Measurements from ENCODE around the gene PPT2.
"Not testable (repeated sequence)": the region's sequence is repeated elsewhere in the genome, so short reads cannot be mapped to it uniquely, and the experiment has no call there.

The PPT2 gene

DNA sequence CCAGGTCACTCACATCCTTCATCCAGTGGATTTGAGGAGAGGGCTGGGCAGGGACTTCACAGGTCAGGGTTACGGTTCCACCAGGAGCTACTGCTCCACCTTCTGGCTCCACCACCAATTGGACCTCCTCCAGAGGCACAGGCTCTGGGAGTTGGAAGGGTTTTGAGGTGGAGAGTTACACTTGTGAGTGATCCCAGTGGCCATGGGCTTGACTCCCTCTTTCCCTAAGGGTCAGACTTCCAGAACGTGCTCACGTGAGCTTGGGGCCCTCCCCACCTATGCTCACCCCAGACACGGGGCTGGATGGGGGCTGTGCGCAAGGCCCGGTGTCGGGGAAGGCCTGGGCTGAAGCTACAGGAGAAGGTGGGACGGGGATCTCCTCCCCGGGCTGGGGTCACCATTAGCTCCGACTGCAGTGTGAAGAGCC lies 28.6 kb downstream of the PPT2 start:
- TF ChIP-seq, protein P1, sequence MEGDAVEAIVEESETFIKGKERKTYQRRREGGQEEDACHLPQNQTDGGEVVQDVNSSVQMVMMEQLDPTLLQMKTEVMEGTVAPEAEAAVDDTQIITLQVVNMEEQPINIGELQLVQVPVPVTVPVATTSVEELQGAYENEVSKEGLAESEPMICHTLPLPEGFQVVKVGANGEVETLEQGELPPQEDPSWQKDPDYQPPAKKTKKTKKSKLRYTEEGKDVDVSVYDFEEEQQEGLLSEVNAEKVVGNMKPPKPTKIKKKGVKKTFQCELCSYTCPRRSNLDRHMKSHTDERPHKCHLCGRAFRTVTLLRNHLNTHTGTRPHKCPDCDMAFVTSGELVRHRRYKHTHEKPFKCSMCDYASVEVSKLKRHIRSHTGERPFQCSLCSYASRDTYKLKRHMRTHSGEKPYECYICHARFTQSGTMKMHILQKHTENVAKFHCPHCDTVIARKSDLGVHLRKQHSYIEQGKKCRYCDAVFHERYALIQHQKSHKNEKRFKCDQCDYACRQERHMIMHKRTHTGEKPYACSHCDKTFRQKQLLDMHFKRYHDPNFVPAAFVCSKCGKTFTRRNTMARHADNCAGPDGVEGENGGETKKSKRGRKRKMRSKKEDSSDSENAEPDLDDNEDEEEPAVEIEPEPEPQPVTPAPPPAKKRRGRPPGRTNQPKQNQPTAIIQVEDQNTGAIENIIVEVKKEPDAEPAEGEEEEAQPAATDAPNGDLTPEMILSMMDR (IDR thresholded peaks at IDR 0.05; ENCODE audit: low read depth, low read length) = no peak
- no peak overlapping the region for H3K4me3 ChIP-seq (ENCODE audit: low read depth, low read length)

DNA sequence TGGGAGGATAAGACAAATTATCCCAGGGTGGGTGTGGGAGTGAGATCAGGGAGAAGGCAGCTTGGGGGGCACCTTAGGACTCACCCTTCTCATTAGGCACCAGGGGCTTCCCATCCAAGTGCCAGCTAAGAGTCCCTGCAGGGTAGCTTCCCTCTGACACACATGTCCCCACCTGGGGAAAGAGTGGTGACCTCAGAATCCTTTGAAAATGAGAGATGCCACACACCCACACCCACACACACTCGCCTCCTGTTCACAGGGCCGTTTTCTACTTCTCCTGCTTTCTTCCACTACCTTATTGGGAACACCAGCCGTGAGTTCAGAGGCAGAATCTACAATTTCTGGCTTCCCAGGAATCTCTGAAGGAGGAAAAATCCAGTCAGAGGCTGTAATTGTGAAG lies 29.1 kb downstream of the PPT2 start:
- TF ChIP-seq, protein P1 (IDR thresholded peaks at IDR 0.05; ENCODE audit: low read depth, low read length) = no peak
- no peak overlapping the region for H3K4me3 ChIP-seq (ENCODE audit: low read depth, low read length)

DNA sequence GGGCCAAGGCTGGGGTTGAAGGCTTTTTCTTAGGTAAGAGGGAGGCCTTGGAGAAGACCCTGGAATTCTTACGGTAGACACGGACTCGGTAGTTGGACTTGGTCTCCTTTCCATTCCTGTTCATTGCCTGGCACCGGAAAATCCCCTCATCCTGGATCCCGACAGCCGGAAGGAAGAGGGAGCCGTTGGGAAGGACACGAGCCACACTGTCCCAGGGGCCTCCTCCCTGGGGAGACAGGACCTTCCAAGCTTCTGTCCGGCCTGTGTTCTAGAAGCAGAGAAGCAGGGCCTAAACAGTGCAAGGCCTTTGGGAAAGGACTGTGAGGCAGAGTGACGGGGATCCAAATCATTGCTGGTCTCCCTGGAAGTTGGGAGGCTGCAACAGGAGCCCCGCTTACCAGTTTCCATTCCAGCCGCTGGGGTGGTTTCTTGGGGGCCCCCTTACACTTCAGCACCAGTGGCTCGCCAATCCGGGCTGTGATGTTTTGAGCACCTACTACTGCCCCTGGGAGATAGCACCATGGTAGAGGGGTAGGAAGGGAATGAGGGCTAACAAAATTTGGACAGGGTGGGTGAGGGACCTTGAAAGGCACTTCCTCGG lies 29.6 kb downstream of the PPT2 start:
- no peak overlapping the region for H3K4me3 ChIP-seq (ENCODE audit: low read depth, low read length)
- TF ChIP-seq, protein P1 (IDR thresholded peaks at IDR 0.05; ENCODE audit: low read depth, low read length) = no peak

DNA sequence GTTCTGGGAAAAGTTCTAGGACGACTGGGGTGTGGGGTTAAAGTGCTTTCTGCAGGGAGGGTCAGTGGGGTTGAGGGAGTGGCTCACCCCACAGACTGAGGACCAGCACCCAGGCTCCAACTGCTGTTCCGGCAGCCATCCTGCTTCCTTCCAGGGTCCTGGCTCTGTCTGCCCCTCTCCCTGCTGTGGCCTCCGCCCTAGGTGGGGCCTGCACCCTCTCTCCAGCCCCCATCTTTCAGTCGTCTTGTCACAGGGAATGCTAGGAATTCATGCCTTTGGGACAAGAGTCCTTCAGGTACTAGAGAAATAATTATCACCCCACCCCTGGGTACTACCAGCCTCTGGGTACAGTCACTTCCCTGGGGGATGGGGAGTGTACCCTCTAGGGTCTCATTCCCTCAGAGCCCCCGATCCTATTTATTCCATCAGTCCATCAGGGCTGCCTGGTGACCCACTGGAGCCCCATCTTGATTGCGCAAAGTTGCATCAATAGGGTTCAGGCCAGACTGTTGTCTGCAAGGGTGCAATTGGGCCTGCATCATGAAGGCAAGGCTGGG lies 30.2 kb downstream of the PPT2 start, which contains the start of gene AGER:
Gene AGER, minus strand, starts transcription at position 170 of the 557 bp plus-strand sequence. Its CDS starts 31 bp downstream, at position 139.
- TF ChIP-seq, protein P1 (IDR thresholded peaks at IDR 0.05; ENCODE audit: low read depth, low read length) = no peak

DNA sequence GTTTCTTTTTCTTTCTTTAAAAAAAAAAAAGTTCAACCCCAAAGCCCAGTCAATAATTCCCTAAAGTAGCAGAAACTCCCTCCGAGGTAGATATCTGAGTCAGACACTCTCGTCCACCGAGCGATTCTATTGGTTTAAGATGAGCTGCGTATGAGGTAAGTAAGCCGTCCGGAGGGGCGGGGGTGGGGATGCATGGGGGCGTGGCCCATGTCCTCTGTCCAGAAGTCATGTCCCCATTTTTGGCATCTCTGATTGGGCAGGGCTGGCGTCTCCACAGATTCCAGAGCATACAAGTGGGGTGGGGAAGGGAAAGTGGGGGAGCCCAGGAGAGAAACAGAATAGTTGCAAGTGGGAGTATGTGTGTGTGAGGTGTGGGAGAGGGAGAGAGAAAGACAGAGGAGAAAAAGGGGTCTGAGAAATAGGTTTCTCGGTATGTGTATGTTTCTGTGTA lies 31.8 kb downstream of the PPT2 start:
- H3K4me3 ChIP-seq (ENCODE audit: low read depth, low read length) = not testable (repeated sequence)

More for the DNA sequence above, 30.2 kb downstream of the PPT2 start, which contains the start of gene AGER:
- H3K4me3 ChIP-seq (ENCODE audit: low read depth, low read length) = no peak within 1 kb of the TSS

DNA sequence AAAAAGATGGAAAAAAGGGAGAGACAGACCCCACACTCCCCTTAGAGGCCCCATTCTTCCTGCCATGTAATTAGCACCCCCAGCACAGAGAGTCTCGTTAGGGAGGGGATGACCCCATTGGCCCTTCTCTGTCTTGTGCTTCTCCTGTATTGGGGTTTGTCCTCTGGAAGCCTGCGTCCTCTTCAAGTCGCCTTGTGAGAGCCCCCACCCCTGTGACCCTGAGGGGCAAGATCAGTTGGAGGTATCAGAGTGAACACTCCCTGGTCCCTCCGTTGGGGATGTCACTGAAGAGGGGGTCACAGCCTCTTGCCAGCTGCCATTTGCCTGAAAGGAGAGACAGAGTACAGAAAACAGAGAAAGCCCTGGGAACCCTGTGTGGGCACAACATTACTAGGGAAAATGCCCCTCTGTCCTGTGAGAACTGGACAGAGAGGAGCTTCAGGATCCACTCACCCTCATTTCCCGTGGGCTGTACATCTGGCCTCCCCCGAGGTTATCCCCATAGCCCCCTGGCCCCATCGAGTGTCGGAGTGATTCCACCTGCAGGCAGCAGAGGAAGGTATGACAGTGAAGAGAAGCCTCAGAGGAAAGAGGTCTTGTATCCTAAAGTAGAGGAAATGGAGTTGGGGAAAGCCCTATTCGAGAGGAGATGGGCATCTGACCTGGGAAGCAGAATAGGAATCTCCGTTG lies 32.4 kb downstream of the PPT2 start:
- H3K4me3 ChIP-seq (ENCODE audit: low read depth, low read length) = not testable (repeated sequence)

DNA sequence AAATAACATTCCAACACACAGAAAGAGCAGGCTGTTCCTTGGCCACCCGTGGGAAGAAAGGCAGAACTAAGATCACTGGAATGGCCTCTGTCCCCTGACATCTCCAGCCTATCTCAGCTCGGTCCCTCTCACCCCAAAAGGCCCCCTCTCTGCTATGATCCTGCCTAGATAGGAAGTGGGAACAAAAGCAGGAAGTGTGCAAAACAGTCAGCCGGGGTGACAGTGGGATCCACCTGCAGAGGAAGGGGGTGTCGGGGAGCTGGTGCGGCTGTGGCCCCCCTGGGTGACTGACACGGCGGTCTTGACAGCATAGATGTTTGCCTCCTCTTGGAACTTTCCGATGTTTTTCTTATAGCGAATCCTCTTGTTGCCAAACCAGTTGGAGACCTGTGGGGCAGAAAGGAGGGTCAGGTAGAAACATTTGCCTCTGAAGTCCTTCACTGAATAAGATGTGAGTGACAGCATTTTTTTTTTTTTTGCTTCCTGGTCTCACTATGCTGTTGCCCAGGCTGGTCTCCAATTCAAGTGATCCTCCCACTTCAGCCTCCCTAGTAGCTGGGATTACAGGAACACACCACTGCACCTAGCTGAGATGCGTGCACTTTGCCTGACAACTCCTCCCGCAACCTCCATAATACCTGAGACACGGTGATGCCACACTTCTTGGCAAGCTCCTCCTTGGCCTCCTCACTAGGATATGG lies 33.2 kb downstream of the PPT2 start:
- TF ChIP-seq, protein P1 (IDR thresholded peaks at IDR 0.05; ENCODE audit: low read depth, low read length) = no peak
- H3K4me3 ChIP-seq (ENCODE audit: low read depth, low read length) = no peak overlapping the region

DNA sequence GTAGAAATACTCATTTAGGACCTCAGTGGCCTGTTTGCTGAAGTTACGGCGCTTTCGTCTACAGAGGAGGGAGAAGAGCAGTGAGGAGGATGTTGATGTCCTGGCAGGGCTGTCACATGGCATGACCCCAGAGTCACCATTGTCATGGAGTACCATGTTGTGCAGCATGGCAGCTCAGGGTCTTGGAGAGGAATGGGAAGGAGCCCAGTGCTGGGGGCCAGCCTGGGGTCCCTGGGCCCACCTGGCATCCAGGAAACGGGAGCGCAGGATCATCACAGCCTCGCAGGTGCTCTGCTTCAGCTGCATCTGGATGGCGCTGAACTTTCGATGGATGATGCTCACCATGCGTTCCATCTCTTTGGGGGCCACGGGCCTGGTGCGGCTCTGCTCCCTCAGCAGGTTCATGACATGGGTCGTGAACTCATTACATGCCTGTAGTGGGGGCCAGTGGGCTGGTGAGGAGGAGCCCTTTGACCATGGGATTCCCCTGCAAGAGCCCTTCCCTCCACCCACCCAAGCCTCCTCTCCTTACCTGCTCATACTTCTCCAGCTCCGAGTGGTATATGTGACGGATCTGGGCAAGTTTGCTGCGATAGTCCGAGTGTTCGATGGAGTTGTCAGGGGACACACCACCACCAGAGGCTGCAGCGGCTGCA lies 33.9 kb downstream of the PPT2 start:
- H3K4me3 ChIP-seq (ENCODE audit: low read depth, low read length) = peak overlapping the region; percentile 81

Data from WI38 (cell line).